Left lung (tissue), 10 donors: ENCODE measurements around the gene RAB3C. TPM values are rescaled to one million over a fixed set of nuclear protein-coding genes. Genes with fewer than 3 reads are reported as not detected.

Experiments used
- ATAC-seq: fragments of 200-7000 bp; cut with Tn5 transposase; one replicate; pipeline ENCODE4 v1.9.1; 2020; ENCODE audit warnings: moderate library complexity
- DNase-seq, 4 donors: peaks; one replicate each; pipeline ENCODE4 v3.0.0-alpha.2; 2013 to 2020
- H3K27ac ChIP-seq, 2 donors: fragments of 200-600 bp; sonication (generic) in 1 of 2; one replicate each; pipeline versions ENCODE4 v1.5.0 to v1.8.0; 2020 to 2021
- H3K27me3 ChIP-seq, 2 donors: fragments of 200-600 bp; sonication (generic) in 1 of 2; one replicate each; pipeline versions ENCODE4 v1.5.0 to v1.8.0; 2020 to 2021
- H3K36me3 ChIP-seq, 2 donors: fragments of 200-600 bp; sonication (generic) in 1 of 2; one replicate each; pipeline versions ENCODE4 v1.5.0 to v1.8.0; 2020 to 2021
- H3K4me1 ChIP-seq, 2 donors: fragments of 200-600 bp; one replicate each; pipeline ENCODE4 v1.8.0; 2021
- H3K4me3 ChIP-seq, 2 donors: fragments of 200-600 bp; sonication (generic) in 1 of 2; one replicate each; pipeline versions ENCODE4 v1.5.0 to v1.8.0; 2020 to 2021; ENCODE audit warnings: mild to moderate bottlenecking in 1 of 2
- H3K9me3 ChIP-seq, 2 donors: fragments of 200-600 bp; sonication (generic) in 1 of 2; one replicate each; pipeline versions ENCODE4 v1.5.0 to v1.8.0; 2020 to 2021
- intact Hi-C, 2 donors: fragments of 100-400 bp; cut with DNase I; formaldehyde crosslinking; loops; one replicate each; pipeline versions ENCODE4 v1.11.2 to v1.14.2; 2022
- polyA plus RNA-seq, 6 donors: library from polyadenylated mRNA; unstranded; fragments of 120-200 nt; gene quantifications; one replicate each; pipeline ENCODE4 v1.2.1, GENCODE V29; 2013; ENCODE audit not compliant: insufficient read length in 6 of 6
- total RNA-seq, 2 donors: library from RNA; stranded (reverse); fragmentation: NEBNext Ultra II Directional; extraction: Animal tissue kit (Norgen Biotek cat#: 25700); gene quantifications; one replicate each; pipeline ENCODE4 v1.2.1, GENCODE V29; 2021
- TF ChIP-seq, protein P1 (sequence below), 2 donors: fragments of 200-600 bp; sonication (generic) in 1 of 2; IDR thresholded peaks; one replicate each; pipeline versions ENCODE4 v1.5.0 to v1.8.0; 2021; ENCODE audit warnings: antibody characterized with exemption in 2 of 2
- donor health status: DM: no; HTN: yes; CAD: no.
- donor health status: DM: no; HTN: no; CAD: no.

RAB3C gene
- total and polyA plus RNA-seq, 8 donors: 1.1 to 3.5 (median 1.6) TPM

DNA sequence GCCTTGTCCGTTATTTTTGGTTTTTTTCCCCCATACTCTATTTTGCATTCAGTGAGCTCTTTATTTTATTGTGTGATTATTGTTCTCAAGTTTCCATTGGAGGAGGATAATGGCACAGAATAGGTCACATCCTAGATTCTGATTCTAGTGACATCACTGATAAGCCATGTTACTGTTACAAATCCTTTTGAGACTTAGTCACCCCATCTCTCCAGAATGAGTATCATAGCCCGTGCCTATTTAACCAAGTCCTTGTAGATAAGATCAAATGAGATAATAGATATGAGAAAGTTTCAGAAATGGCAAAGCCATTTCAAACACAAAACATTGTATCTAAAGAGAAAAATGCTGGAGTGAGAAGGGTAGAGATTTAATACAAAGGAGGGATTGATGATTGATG lies 242.6 kb downstream of the RAB3C start:
- ATAC-seq (no peak), DNase-seq (no peak)
- Histone ChIP-seq H3K4me3 (no peak overlapping the region), H3K36me3 (no peaks in the 10 kb centered on the region), H3K27ac (no peak overlapping the region), H3K9me3 (no peaks in the 10 kb centered on the region), H3K27me3 (no peaks in the 10 kb centered on the region), H3K4me1 (no peaks in the 10 kb centered on the region)
- intact Hi-C loops: no loop called here
- TF ChIP-seq, protein P1, sequence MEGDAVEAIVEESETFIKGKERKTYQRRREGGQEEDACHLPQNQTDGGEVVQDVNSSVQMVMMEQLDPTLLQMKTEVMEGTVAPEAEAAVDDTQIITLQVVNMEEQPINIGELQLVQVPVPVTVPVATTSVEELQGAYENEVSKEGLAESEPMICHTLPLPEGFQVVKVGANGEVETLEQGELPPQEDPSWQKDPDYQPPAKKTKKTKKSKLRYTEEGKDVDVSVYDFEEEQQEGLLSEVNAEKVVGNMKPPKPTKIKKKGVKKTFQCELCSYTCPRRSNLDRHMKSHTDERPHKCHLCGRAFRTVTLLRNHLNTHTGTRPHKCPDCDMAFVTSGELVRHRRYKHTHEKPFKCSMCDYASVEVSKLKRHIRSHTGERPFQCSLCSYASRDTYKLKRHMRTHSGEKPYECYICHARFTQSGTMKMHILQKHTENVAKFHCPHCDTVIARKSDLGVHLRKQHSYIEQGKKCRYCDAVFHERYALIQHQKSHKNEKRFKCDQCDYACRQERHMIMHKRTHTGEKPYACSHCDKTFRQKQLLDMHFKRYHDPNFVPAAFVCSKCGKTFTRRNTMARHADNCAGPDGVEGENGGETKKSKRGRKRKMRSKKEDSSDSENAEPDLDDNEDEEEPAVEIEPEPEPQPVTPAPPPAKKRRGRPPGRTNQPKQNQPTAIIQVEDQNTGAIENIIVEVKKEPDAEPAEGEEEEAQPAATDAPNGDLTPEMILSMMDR (IDR thresholded peaks at IDR 0.05): no peak

DNA sequence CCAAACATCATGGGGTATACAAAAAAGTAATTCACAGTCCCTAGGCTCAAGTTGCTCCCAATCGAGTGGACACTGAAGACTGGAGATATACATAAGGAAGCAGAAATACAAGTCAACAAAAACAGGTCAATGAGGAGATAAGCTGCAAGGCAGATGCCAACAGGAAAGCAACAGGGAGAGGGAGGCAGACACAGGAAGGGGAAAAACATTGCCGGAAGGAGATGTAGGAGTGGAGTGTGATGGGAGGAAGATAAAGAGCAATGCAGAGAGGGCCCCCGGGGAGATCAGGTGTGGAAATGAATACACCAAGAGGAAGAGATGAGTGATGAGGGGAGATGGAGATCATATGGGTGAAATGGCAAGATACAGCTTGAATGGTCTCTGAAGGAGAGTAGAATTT lies 243.0 kb downstream of the RAB3C start:
- no peak overlapping the region for H3K27ac ChIP-seq
- H3K4me1 ChIP-seq: no peaks in the 10 kb centered on the region
- H3K27me3 ChIP-seq: no peaks in the 10 kb centered on the region
- no peak for DNase-seq
- no peaks in the 10 kb centered on the region for H3K36me3 ChIP-seq
- no peaks in the 10 kb centered on the region for H3K9me3 ChIP-seq
- intact Hi-C loops: no loop called here
- no peak overlapping the region for H3K4me3 ChIP-seq
- ATAC-seq: no peak
- TF ChIP-seq, protein P1 (IDR thresholded peaks at IDR 0.05): no peak

DNA sequence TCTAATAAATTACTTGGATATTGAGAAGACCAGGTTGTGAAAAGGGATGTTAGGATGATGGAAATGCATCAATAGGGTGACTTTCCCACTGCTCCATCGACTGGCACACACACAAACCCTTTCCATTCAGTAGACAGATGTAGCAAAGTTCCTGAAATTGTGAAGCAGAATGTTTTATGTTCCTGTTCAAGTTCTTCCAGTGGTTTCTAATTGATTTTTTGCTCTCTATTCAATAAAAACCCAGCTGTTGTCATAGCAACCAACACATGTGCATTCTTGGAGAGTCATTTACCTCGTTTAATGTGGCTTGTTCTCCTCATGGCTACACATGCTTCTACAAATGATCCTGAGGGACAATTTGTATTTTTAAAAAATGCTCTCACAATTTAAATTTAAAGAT lies 244.6 kb downstream of the RAB3C start:
- H3K27ac ChIP-seq: no peak overlapping the region
- TF ChIP-seq, protein P1 (IDR thresholded peaks at IDR 0.05): no peak
- no peak for DNase-seq
- no peaks in the 10 kb centered on the region for H3K36me3 ChIP-seq
- no peak overlapping the region for H3K4me3 ChIP-seq
- no peaks in the 10 kb centered on the region for H3K4me1 ChIP-seq
- no peaks in the 10 kb centered on the region for H3K27me3 ChIP-seq
- ATAC-seq: no peak
- H3K9me3 ChIP-seq: no peaks in the 10 kb centered on the region
- intact Hi-C loops: no loop called here

DNA sequence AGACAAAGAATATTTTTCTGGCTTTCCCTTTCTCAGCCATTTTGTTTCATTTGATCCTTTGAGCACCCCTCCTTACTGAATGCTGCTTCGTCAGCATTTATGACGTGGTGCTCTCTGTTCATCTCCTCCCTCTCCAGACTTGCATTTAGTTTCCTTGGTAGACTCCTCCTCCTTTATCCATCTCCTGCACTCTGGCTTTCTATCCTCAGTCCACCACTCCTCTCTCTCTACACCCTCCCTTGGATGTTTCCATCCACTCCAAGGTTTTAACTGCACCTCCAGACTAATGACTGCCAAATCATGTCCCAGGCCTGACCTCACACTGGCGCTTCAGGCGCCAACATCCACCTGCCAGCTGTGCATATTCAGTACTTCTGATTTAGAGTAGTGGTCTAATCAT lies 245.4 kb downstream of the RAB3C start:
- TF ChIP-seq, protein P1 (IDR thresholded peaks at IDR 0.05): no peak
- H3K4me1 ChIP-seq: no peaks in the 10 kb centered on the region
- ATAC-seq: no peak
- H3K9me3 ChIP-seq: no peaks in the 10 kb centered on the region
- H3K36me3 ChIP-seq: no peaks in the 10 kb centered on the region
- no peak overlapping the region for H3K27ac ChIP-seq
- DNase-seq: no peak
- intact Hi-C loops: no loop called here
- no peak overlapping the region for H3K4me3 ChIP-seq
- no peaks in the 10 kb centered on the region for H3K27me3 ChIP-seq

DNA sequence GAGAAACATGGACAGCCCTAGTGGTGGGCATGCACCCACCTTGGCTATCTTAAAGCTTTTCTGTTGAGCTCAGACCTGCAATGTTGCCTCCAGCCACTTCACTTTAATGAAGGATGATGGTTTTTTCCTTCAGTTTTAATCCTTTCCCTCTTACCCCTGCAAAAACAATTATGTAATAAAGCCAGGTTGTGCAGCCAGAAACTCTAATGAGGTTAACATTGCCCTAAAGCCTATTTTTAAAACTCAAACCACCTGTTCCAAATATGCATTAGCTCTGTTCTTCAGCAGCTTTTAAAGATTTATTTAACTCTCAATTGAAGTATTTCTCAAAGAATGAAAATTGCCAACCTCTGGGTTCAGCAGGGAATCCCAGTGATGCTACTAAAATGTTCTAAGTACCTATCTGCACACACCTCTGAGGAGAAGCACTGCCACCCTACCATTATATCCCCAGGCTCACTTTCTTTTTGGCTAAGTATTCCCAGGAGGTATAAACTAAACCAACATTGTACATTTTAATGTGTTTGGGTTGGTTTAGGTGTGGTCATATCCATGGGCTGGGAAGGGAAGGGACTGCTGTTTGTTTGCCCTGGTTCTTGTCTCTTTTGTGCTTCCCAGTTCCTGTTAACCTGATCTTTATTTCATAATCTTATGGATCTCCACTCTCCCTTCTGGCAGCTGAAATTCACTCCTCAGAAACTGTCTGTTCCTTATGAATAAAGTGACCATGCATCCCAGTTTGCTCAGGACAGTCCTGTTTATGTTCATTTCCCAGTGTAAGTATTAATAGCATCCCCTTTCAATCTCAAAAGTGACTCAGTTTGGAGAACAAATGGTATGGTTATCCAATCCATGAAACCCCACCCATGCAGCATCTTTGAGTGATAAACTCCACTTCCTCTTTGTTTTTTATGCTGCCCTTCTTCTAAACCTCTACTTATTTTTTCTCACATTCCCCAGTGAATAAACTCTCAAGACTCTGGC lies 251.7 kb downstream of the RAB3C start:
- Histone ChIP-seq H3K4me3 (no peak overlapping the region), H3K36me3 (no peaks in the 10 kb centered on the region), H3K4me1 (no peaks in the 10 kb centered on the region), H3K27ac (no peak overlapping the region), H3K27me3 (no peaks in the 10 kb centered on the region), H3K9me3 (peaks cover 0 to 14% of the 10 kb centered on the region in 2 donors)
- ATAC-seq (no peak), DNase-seq (no peak)
- TF ChIP-seq, protein P1 (IDR thresholded peaks at IDR 0.05): no peak
- intact Hi-C loops: no loop called here
